ENCODE measurements around the gene TINCR. TPM values are rescaled to one million over a fixed set of nuclear protein-coding genes. Genes with fewer than 3 reads are reported as not detected.

TINCR gene
- total RNA-seq (1 to 10 TPM in 1 of 2 experiments, under 1 TPM in 1; 0.74 to 1.6 TPM), total RNA-seq (0 to 3.6 (median 0.68) reads per million in 172 experiments)
- 0.23 TPM for polyA plus RNA-seq (2013, experiment 1 of 2)
- 0.48 TPM for polyA plus RNA-seq (2013, experiment 2 of 2)

DNA sequence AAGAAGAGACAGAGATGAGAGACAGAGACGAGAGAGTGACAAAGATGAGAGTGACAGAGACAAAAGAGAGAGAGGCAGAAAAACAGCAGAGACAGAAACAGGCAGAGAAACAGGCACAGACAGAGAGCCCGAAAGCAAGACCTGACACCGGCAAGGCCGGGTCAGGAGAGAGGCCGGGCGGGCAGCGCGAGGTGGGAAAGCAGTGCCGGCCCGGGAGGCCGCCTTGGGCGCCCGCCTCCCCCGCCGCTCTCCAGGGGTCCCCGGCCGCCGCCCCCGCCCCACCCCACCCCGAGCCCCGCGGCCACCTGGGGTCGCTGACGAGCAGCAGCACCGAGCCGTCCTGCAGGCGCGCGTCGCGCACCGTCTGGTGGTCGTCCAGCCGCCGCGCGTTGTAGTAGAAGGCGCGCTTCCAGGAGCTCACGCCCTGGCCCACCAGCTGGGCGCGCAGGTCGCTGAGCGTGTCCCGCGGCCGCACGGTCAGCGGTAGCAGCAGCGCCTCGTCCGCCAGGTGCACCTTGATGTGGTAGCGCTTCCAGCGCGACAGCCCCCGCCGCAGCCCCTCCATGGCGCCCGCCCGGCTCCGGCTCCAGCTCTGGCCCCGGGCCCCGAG is at the start of gene TINCR:
TINCR (minus strand) TSS at position 594 of the 610 bp plus-strand sequence.
- Mint-ChIP-seq H3K9me3 (no peaks in the 10 kb centered on the region), H3K4me3 (no peak within 1 kb of the TSS), H3K36me3 (ENCODE audit: low read depth) (no peaks in the 10 kb centered on the region), H3K27me3 (peaks cover 19% of the 10 kb centered on the region), H3K4me1 (ENCODE audit: low read depth) (no peaks in the 10 kb centered on the region), H3K27ac (no peak within 1 kb of the TSS)
- Histone ChIP-seq H3K36me3 (ENCODE audit: insufficient read depth, low read length) (no peaks in the 10 kb centered on the region), H3K9me3 (ENCODE audit: control insufficient read depth in 1 of 2, insufficient read depth in 1 of 2, low read length in 2 of 2) (peaks cover 0 to 23% of the 10 kb centered on the region in 2 experiments), H3K27ac (ENCODE audit: low read depth in 1 of 2, low read length in 2 of 2) (no peak within 1 kb of the TSS), H3K27me3 (ENCODE audit: control insufficient read depth in 1 of 2, insufficient read depth in 2 of 2, low read length in 2 of 2) (peaks cover 14 to 27% of the 10 kb centered on the region in 2 experiments), H3K4me1 (ENCODE audit: insufficient read depth, low read length) (peaks cover 4% of the 10 kb centered on the region), H3K4me3 (ENCODE audit: low read length) (no peak within 1 kb of the TSS)
- intact Hi-C loops (cut with DNase I, micrococcal nuclease) = no loop called here
- POLR2A ChIA-PET = no interaction called here
- TF ChIP-seq, protein P1, sequence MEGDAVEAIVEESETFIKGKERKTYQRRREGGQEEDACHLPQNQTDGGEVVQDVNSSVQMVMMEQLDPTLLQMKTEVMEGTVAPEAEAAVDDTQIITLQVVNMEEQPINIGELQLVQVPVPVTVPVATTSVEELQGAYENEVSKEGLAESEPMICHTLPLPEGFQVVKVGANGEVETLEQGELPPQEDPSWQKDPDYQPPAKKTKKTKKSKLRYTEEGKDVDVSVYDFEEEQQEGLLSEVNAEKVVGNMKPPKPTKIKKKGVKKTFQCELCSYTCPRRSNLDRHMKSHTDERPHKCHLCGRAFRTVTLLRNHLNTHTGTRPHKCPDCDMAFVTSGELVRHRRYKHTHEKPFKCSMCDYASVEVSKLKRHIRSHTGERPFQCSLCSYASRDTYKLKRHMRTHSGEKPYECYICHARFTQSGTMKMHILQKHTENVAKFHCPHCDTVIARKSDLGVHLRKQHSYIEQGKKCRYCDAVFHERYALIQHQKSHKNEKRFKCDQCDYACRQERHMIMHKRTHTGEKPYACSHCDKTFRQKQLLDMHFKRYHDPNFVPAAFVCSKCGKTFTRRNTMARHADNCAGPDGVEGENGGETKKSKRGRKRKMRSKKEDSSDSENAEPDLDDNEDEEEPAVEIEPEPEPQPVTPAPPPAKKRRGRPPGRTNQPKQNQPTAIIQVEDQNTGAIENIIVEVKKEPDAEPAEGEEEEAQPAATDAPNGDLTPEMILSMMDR (IDR thresholded peaks at IDR 0.05) = no peak
- ATAC-seq (ENCODE audit: poor library complexity) = no peak
- CTCF ChIA-PET = no interaction called here
- peak in 1 of 14 experiments; percentile 28 for DNase-seq

GRCh38 chr19:5617080-5617479 is 49.3 kb upstream of the TINCR start:
- Mint-ChIP-seq H3K4me1 (ENCODE audit: low read depth) (peaks cover 50% of the 10 kb centered on the region), H3K36me3 (ENCODE audit: low read depth) (peaks cover 95% of the 10 kb centered on the region), H3K27me3 (no peaks in the 10 kb centered on the region), H3K9me3 (no peaks in the 10 kb centered on the region), H3K27ac (no peak overlapping the region), H3K4me3 (no peak overlapping the region)
- Histone ChIP-seq H3K4me3 (ENCODE audit: low read length) (no peak overlapping the region), H3K4me1 (ENCODE audit: insufficient read depth, low read length) (peaks cover 42% of the 10 kb centered on the region), H3K9me3 (ENCODE audit: control insufficient read depth in 1 of 2, insufficient read depth in 1 of 2, low read length in 2 of 2) (no peaks in the 10 kb centered on the region), H3K27me3 (ENCODE audit: control insufficient read depth in 1 of 2, insufficient read depth in 2 of 2, low read length in 2 of 2) (no peaks in the 10 kb centered on the region), H3K36me3 (ENCODE audit: insufficient read depth, low read length) (peaks cover 87% of the 10 kb centered on the region), H3K27ac (ENCODE audit: low read depth in 1 of 2, low read length in 2 of 2) (no peak overlapping the region)
- ChIA-PET POLR2A (no interaction called here), CTCF (no interaction called here)
- no peak for DNase-seq
- no peak for ATAC-seq (ENCODE audit: poor library complexity)
- TF ChIP-seq, protein P1 (IDR thresholded peaks at IDR 0.05) = no peak
- intact Hi-C loops (cut with DNase I, micrococcal nuclease) = no loop called here

DNA sequence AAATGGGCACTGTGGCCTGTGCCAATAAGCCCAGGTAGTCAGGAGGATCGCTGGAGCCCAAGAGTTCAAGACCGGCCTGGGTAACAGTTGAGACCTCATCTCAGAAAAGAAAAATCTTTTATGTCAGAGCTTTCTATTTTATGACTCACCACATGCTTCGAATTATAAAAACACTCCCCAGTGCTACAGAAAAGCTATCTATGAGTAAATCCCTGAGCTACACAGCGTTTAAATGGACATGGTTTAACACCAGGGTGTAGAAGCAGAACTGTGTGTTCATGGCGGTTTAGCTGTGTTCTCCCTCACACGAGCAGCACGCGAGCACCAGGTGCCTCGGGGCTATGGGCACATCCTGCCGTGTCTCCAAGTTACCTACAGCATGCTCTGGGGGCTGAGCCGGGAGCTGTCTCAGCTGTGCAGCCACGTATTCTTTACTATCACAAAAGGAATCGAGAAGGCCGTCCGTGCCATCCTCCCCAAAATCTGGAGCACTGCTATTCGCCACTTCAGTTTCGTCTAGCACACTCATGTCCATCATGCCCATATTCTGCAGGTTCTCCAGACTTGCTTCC is 48.1 kb upstream of the TINCR start:
- no peak for DNase-seq
- Mint-ChIP-seq H3K4me1 (ENCODE audit: low read depth) (peaks cover 43% of the 10 kb centered on the region), H3K27me3 (no peaks in the 10 kb centered on the region), H3K9me3 (no peaks in the 10 kb centered on the region), H3K4me3 (no peak overlapping the region), H3K27ac (no peak overlapping the region), H3K36me3 (ENCODE audit: low read depth) (peaks cover 91% of the 10 kb centered on the region)
- no peaks in the 10 kb centered on the region for H3K27me3 ChIP-seq (ENCODE audit: control insufficient read depth in 1 of 2, insufficient read depth in 2 of 2, low read length in 2 of 2)
- H3K36me3 ChIP-seq (ENCODE audit: insufficient read depth, low read length) = peaks cover 87% of the 10 kb centered on the region
- TF ChIP-seq, protein P1 (IDR thresholded peaks at IDR 0.05) = no peak
- ChIA-PET CTCF (interaction anchor here (1.4 kb wide), 1 partner anchor 74 kb away, joined by 3 read pairs; the partner anchor contains the start of gene RPL36), POLR2A (interaction anchor here (0.6 kb wide), 1 partner anchor 29 kb away, joined by 3 read pairs; no protein-coding TSS in a partner anchor)
- no peak overlapping the region for H3K27ac ChIP-seq (ENCODE audit: low read depth in 1 of 2, low read length in 2 of 2)
- ATAC-seq (ENCODE audit: poor library complexity) = no peak
- intact Hi-C loops (cut with DNase I, micrococcal nuclease) = no loop called here
- no peak overlapping the region for H3K4me3 ChIP-seq (ENCODE audit: low read length)
- no peaks in the 10 kb centered on the region for H3K9me3 ChIP-seq (ENCODE audit: control insufficient read depth in 1 of 2, insufficient read depth in 1 of 2, low read length in 2 of 2)
- peaks cover 29% of the 10 kb centered on the region for H3K4me1 ChIP-seq (ENCODE audit: insufficient read depth, low read length)

Measured in CD4-positive, alpha-beta T cell (primary cell).